OCI-LY1 (cell line): ENCODE data around the gene C10orf95.

ENCODE experiments used
- H2AFZ ChIP-seq: fragments of 200-600 bp; sonication (generic), shearing (Covaris generic); 2 replicates; pipeline ENCODE4 v1.6.0; 2014; ENCODE audit warnings: antibody characterized with exemption, mild to moderate bottlenecking, low read length
- H3F3A ChIP-seq: fragments of 200-600 bp; sonication (generic), shearing (Covaris generic); 2 replicates; pipeline ENCODE4 v1.6.0; 2014; ENCODE audit warnings: mild to moderate bottlenecking, antibody characterized with exemption, low read length, moderate library complexity; ENCODE audit not compliant: insufficient read depth
- H3K27ac ChIP-seq: fragments of 200-600 bp; sonication (generic); 2 replicates; pipeline ENCODE4 v1.5.1; 2014; ENCODE audit warnings: low read length, mixed run types, mild to moderate bottlenecking, low read depth; ENCODE audit not compliant: poor library complexity, severe bottlenecking
- H3K27me3 ChIP-seq: fragments of 200-600 bp; sonication (generic); 2 replicates; pipeline ENCODE4 v1.6.0; 2014; ENCODE audit warnings: antibody characterized with exemption, mild to moderate bottlenecking, low read length, moderate library complexity; ENCODE audit not compliant: insufficient read depth
- H3K36me3 ChIP-seq: fragments of 200-600 bp; sonication (generic); 2 replicates; pipeline ENCODE4 v1.6.1; 2014; ENCODE audit warnings: mild to moderate bottlenecking, antibody characterized with exemption, low read length, moderate library complexity, mixed read lengths; ENCODE audit not compliant: insufficient read depth
- H3K4me1 ChIP-seq: fragments of 200-600 bp; sonication (generic); 2 replicates; pipeline ENCODE4 v1.5.1; 2014; ENCODE audit warnings: mild to moderate bottlenecking, low read length, moderate library complexity; ENCODE audit not compliant: insufficient read depth, severe bottlenecking
- H3K4me2 ChIP-seq: fragments of 200-600 bp; sonication (generic), shearing (Covaris generic); 2 replicates; pipeline ENCODE4 v1.6.1; 2014; ENCODE audit warnings: low read length
- H3K4me3 ChIP-seq: fragments of 200-600 bp; sonication (generic); 2 replicates; pipeline ENCODE4 v1.5.1; 2014; ENCODE audit warnings: low read length, low read depth, mild to moderate bottlenecking, mixed read lengths; ENCODE audit not compliant: poor library complexity, severe bottlenecking
- H3K79me2 ChIP-seq: fragments of 200-600 bp; shearing (Covaris generic); 2 replicates; pipeline ENCODE4 v1.6.1; 2016; ENCODE audit warnings: mixed run types, low read length, mixed read lengths; ENCODE audit not compliant: insufficient read depth
- H3K9ac ChIP-seq: fragments of 200-600 bp; sonication (generic), shearing (Covaris generic); 2 replicates; pipeline ENCODE4 v1.6.1; 2014; ENCODE audit warnings: mild to moderate bottlenecking, low read length, mixed read lengths
- H3K9me2 ChIP-seq: fragments of 200-600 bp; sonication (generic), shearing (Covaris generic); 2 replicates; pipeline ENCODE4 v1.6.1; 2014; ENCODE audit warnings: low read depth, mild to moderate bottlenecking, low read length, mixed read lengths
- H3K9me3 ChIP-seq: fragments of 200-600 bp; shearing (Covaris generic); 2 replicates; pipeline ENCODE4 v1.6.1; 2014; ENCODE audit warnings: low read length, mixed read lengths
- H4K20me1 ChIP-seq: fragments of 200-600 bp; sonication (generic), shearing (Covaris generic); 2 replicates; pipeline ENCODE4 v1.6.0; 2016; ENCODE audit warnings: mild to moderate bottlenecking, low read length; ENCODE audit not compliant: insufficient read depth
- CTCF ChIP-seq: fragments of 200-600 bp; sonication (generic), shearing (Covaris generic); IDR thresholded peaks from 2 replicates; pipeline ENCODE4 v1.5.1; 2017; ENCODE audit warnings: mild to moderate bottlenecking, antibody characterized with exemption, low read length, moderate library complexity, mixed read lengths
- EZH2 ChIP-seq: fragments of 200-600 bp; sonication (generic), shearing (Covaris generic); IDR thresholded peaks from 2 replicates; pipeline ENCODE4 v1.8.0; 2017; ENCODE audit warnings: borderline replicate concordance, mixed run types, mild to moderate bottlenecking, antibody characterized with exemption, low read length, moderate library complexity, mixed read lengths

C10orf95 gene

GRCh38 chr10:102409604-102410428 lies 41.5 kb downstream of the C10orf95 start:
- Histone ChIP-seq H3F3A (no peaks in the 10 kb centered on the region), H3K4me2 (no peak overlapping the region), H3K9ac (no peak overlapping the region)

DNA sequence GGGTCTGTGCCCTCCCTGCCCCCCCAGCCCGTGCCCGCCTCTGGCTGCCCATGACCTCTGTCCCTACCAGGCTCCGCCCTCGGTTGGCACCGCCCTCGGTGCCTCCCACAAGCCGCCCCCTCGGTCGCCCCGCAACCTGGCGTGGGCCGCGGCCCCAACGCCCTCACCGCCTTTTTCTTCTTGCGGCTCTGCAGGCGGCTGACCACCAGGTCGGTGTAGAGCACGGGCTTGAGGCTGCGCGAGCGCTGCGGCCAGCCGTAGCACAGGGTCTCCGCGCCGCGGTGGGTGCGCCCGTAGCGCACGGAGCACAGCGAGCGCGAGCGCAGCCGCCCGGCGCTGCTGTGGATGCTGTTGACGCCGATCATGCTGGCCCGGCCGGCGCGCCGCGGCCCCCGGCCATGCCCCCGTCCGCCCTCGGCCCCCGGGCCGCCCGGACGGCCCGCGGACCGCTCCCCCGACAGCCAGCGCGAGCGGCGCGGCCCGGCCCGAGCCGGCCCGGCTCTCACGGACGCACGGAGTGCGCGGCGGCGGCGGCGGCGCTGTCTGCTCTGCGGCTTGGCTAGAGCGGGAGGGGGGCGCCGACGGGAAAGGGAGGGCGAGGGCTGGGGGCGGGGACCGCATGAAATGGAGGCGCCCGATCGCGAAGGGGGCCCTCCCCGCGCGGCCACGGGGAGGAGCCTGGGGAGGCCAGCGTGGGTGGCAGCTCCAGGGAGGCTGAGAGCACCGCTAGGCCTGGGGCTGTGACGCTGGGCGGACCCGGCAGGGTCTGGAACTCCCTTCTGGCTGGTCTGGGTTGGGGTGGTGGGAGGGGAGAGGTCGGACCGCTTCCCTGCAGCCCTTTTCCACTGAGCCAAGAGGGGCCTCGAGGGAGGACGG lies 42.4 kb downstream of the C10orf95 start:
- H3K9me3 ChIP-seq, result no peaks in the 10 kb centered on the region
- TF ChIP-seq CTCF, result no peak
- no peaks in the 10 kb centered on the region for H3F3A ChIP-seq
- H2AFZ ChIP-seq, result no peak overlapping the region
- H3K9me2 ChIP-seq, result no peaks in the 10 kb centered on the region
- no peaks in the 10 kb centered on the region for H3K27me3 ChIP-seq
- H3K79me2 ChIP-seq, result no peaks in the 10 kb centered on the region
- peak overlapping the region; percentile 47 for H3K4me3 ChIP-seq
- no peaks in the 10 kb centered on the region for H3K36me3 ChIP-seq
- no peaks in the 10 kb centered on the region for H4K20me1 ChIP-seq
- H3K27ac ChIP-seq, result no peak overlapping the region
- H3K4me1 ChIP-seq, result no peaks in the 10 kb centered on the region
- H3K4me2 ChIP-seq, result peak overlapping the region; percentile 55
- no peak overlapping the region for H3K9ac ChIP-seq

More at GRCh38 chr10:102409604-102410428, 41.5 kb downstream of the C10orf95 start:
- Histone ChIP-seq H3K9me3 (no peaks in the 10 kb centered on the region), H3K9me2 (no peaks in the 10 kb centered on the region), H3K27me3 (no peaks in the 10 kb centered on the region), H3K4me1 (no peaks in the 10 kb centered on the region), H3K79me2 (no peaks in the 10 kb centered on the region), H3K4me3 (no peak overlapping the region), H4K20me1 (no peaks in the 10 kb centered on the region), H3K36me3 (no peaks in the 10 kb centered on the region), H3K27ac (no peak overlapping the region), H2AFZ (no peak overlapping the region)
- no peak for TF ChIP-seq CTCF
- no peak for TF ChIP-seq EZH2

- no peaks in the 10 kb centered on the region for H3K79me2 ChIP-seq
- TF ChIP-seq EZH2, result no peak
- TF ChIP-seq CTCF, result no peak
- H3K9ac ChIP-seq, result no peak overlapping the region
- H3K9me2 ChIP-seq, result no peaks in the 10 kb centered on the region
- no peak overlapping the region for H3K27ac ChIP-seq
- no peaks in the 10 kb centered on the region for H3K36me3 ChIP-seq
- no peaks in the 10 kb centered on the region for H4K20me1 ChIP-seq
- H3K9me3 ChIP-seq, result no peaks in the 10 kb centered on the region
- H3K4me2 ChIP-seq, result peak overlapping the region; percentile 55; the same call in 1 of the 2 replicates
- H3K4me1 ChIP-seq, result no peaks in the 10 kb centered on the region
- no peak overlapping the region for H3K4me3 ChIP-seq
- no peaks in the 10 kb centered on the region for H3K27me3 ChIP-seq
- no peaks in the 10 kb centered on the region for H3F3A ChIP-seq
- no peak overlapping the region for H2AFZ ChIP-seq
Measured at GRCh38 chr10:102408131-102408727, 43.1 kb downstream of the C10orf95 start.
